Forelimb muscle (tissue), 1 donor: ENCODE data around the gene PPP1R9B. TPM values are rescaled to one million over a fixed set of nuclear protein-coding genes. Genes with fewer than 3 reads are reported as not detected.

Experiments
- DNase-seq: peaks from one replicate; pipeline ENCODE4 v3.0.0-alpha.2; 2013; ENCODE audit warnings: low read depth
- polyA plus RNA-seq: library from polyadenylated mRNA; unstranded; fragments of 120-200 nt; gene quantifications from one replicate; pipeline ENCODE4 v1.2.1, GENCODE V29; 2013; ENCODE audit not compliant: insufficient read length

PPP1R9B gene
- polyA plus RNA-seq, 1 donor = 40.7 TPM

GRCh38 chr17:50173335-50173941 lies 23.0 kb upstream of the PPP1R9B start:
- DNase-seq = peak; percentile 91

- no peak for DNase-seq
Measured at GRCh38 chr17:50172936-50173334, 22.5 kb upstream of the PPP1R9B start.

GRCh38 chr17:50172130-50172529 lies 21.7 kb upstream of the PPP1R9B start:
- DNase-seq = no peak

- no peak for DNase-seq
Measured at GRCh38 chr17:50171371-50172071, 21.0 kb upstream of the PPP1R9B start.

- no peak for DNase-seq
Measured at GRCh38 chr17:50170662-50171370, 20.3 kb upstream of the PPP1R9B start.

GRCh38 chr17:50169881-50170459 lies 19.5 kb upstream of the PPP1R9B start:
- DNase-seq = no peak

GRCh38 chr17:50169121-50169764 lies 18.8 kb upstream of the PPP1R9B start:
- DNase-seq = no peak

- no peak for DNase-seq
Measured at GRCh38 chr17:50168319-50168718, 17.8 kb upstream of the PPP1R9B start.

- no peak for DNase-seq
Measured at GRCh38 chr17:50167371-50167770, 16.9 kb upstream of the PPP1R9B start.

- no peak for DNase-seq
Measured at GRCh38 chr17:50166518-50167181, 16.2 kb upstream of the PPP1R9B start.

GRCh38 chr17:50165867-50166517 lies 15.5 kb upstream of the PPP1R9B start, which contains the start of gene SGCA:
TSS of gene SGCA (plus strand) at chr17:50166005. CDS start at chr17:50166041, 36 bp downstream.
- no peak for DNase-seq

- no peak for DNase-seq
Measured at GRCh38 chr17:50165466-50165865, 15.0 kb upstream of the PPP1R9B start.

GRCh38 chr17:50165066-50165465 lies 14.6 kb upstream of the PPP1R9B start:
- DNase-seq = no peak

- no peak for DNase-seq
Measured at GRCh38 chr17:50164697-50164988, 14.2 kb upstream of the PPP1R9B start.

GRCh38 chr17:50163843-50164696 lies 13.6 kb upstream of the PPP1R9B start:
- no peak for DNase-seq

- DNase-seq = no peak
Measured at GRCh38 chr17:50162466-50163254, 12.2 kb upstream of the PPP1R9B start.

GRCh38 chr17:50161911-50162288 lies 11.4 kb upstream of the PPP1R9B start:
- no peak for DNase-seq

- peak; percentile 84 for DNase-seq
Measured at GRCh38 chr17:50161023-50161910, 10.8 kb upstream of the PPP1R9B start.
